ENCODE data around the gene FER. TPM values are rescaled to one million over a fixed set of nuclear protein-coding genes. Genes with fewer than 3 reads are reported as not detected.

FER gene
- total RNA-seq, 2 experiments from 2014 or later: 9.0 to 9.8 TPM

DNA sequence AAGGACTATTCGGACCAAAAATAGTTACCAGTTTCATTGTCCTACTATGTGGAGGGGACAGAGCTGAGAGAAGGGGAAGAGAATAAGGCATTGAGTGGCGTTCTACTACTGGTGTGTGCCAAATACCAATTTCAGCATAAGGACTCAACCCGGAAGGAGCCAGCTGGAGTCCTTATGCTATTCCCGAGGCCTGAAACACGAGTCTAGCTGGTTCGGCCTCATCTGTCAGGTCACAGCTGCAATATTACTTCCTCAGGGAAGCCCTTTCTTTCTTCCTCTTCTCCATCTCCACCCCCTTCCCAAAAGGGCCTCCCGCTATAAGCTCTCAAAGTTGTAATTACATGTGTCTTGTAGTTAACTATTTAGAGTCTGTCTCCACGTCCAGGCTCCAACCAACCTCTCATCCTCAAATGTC, 20.5 kb upstream of the FER start:
- no peak for ATAC-seq
- no peaks in the 10 kb centered on the region for H3K36me3 Mint-ChIP-seq (ENCODE audit: low read depth)
- CTCF ChIA-PET: interaction anchor here (0.6 kb wide), 1 partner anchor 21 kb away, joined by 3 read pairs; no protein-coding TSS in a partner anchor
- peak overlapping the region; percentile 65 for H3K4me3 Mint-ChIP-seq
- peaks cover 28% of the 10 kb centered on the region for H3K4me1 Mint-ChIP-seq (ENCODE audit: low read depth)
- H3K27me3 Mint-ChIP-seq: peaks cover 24% of the 10 kb centered on the region
- H3K9me3 Mint-ChIP-seq: no peaks in the 10 kb centered on the region
- POLR2A ChIA-PET: interaction anchor here (0.7 to 3.9 kb wide), 6 partner anchors 17 to 683 kb away, joined by 3 to 29 read pairs (median 3); partner anchors contain the start of gene FER
- DNase-seq: no peak
- TF ChIP-seq, protein P1, sequence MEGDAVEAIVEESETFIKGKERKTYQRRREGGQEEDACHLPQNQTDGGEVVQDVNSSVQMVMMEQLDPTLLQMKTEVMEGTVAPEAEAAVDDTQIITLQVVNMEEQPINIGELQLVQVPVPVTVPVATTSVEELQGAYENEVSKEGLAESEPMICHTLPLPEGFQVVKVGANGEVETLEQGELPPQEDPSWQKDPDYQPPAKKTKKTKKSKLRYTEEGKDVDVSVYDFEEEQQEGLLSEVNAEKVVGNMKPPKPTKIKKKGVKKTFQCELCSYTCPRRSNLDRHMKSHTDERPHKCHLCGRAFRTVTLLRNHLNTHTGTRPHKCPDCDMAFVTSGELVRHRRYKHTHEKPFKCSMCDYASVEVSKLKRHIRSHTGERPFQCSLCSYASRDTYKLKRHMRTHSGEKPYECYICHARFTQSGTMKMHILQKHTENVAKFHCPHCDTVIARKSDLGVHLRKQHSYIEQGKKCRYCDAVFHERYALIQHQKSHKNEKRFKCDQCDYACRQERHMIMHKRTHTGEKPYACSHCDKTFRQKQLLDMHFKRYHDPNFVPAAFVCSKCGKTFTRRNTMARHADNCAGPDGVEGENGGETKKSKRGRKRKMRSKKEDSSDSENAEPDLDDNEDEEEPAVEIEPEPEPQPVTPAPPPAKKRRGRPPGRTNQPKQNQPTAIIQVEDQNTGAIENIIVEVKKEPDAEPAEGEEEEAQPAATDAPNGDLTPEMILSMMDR (IDR thresholded peaks at IDR 0.05): no peak
- intact Hi-C loops (cut with micrococcal nuclease): no loop called here
- H3K27ac Mint-ChIP-seq: peak overlapping the region; percentile 42

DNA sequence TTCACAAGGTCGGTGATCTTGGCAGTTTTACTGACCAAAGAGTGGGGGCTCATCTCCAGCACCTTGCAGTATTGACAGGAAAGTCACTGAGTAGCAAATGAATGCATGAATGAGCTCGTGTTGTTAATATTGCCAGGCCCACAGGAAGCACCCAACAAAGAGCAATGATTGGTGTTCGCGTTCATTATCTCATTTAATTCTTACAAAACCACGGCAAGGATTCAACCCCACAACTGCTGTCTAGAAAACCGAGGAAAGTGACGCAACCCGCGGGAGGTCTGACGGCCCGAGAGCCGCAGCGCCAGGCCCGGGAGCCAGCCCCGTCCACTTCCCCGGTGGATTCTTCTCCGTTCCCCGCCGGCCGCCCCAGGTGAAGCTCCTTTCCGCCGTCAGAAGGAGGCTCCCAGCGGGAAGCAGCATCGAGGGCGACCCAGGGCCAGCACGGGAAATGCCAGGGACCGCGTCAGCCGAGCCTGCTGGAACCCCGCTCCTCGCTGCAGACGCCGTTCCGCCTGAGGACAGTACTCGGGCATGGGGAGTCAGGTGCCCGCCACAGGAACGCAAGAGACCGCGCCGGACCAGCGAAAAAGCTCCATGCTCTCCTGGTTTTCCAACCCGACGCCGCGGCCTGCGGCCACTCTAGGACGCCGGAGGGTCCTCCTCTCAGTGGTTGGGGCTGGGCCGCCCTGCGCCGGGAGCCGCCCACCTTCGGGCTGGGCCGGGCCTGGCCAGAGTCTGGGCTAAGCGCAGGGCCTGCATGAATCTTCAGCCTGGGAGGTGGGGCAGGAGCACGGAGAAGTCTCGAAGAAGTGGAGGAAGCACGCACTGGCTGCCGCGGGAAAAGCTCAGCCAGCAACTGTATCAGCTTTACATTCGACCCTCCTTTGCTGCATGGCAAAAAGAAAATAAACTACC, 19.8 kb upstream of the FER start:
- ATAC-seq: peak; percentile 81
- ChIA-PET POLR2A (interaction anchor here (0.6 to 3.9 kb wide), 10 partner anchors 9 to 683 kb away, joined by 3 to 29 read pairs (median 3); partner anchors contain the start of genes FBXL17 and FER), CTCF (interaction anchor here (0.6 to 0.7 kb wide), 3 partner anchors 21 to 44 kb away, joined by 3 read pairs; no protein-coding TSS in a partner anchor)
- peak; percentile 61 for DNase-seq
- peaks cover 28% of the 10 kb centered on the region for H3K4me1 Mint-ChIP-seq (ENCODE audit: low read depth)
- TF ChIP-seq, protein P1 (IDR thresholded peaks at IDR 0.05): no peak
- H3K9me3 Mint-ChIP-seq: no peaks in the 10 kb centered on the region
- H3K27ac Mint-ChIP-seq: peak overlapping the region; percentile 42
- peaks cover 29% of the 10 kb centered on the region for H3K27me3 Mint-ChIP-seq
- intact Hi-C loops (cut with micrococcal nuclease): no loop called here
- H3K4me3 Mint-ChIP-seq: peak overlapping the region; percentile 65
- H3K36me3 Mint-ChIP-seq (ENCODE audit: low read depth): no peaks in the 10 kb centered on the region

DNA sequence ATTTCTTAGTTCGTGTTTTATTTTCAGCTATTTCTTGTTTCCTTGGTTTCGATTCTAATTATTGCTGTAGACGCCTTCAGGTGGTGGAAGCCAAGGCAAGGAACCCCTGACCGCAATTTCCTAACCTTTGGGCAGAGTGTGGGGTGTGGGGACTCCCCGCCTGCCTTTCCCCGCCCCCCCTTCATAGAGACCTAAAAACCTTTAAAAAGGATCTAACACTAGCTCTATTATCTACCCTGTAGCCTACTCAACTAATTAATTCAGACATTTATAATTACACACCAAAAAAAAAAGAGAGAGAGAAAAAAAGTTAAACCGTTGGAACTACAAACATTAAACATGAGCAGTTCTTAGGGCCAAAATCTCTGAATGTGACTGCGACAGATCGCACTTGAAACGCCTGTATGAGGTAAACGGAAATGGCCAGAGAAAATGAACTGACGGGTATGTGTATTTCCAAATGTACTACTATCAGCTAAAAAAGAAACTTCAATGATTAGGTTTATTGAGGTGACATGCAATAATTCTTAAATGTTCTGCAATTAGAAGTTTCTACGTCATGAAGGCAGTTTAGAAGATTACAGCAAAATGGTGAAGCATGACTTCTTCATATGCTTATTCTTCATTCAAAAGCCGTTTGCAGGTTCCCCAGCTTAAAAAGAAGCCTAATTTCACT, 19.0 kb upstream of the FER start:
- Mint-ChIP-seq H3K4me3 (peak overlapping the region; percentile 65), H3K27me3 (peaks cover 32% of the 10 kb centered on the region)
- TF ChIP-seq, protein P1 (IDR thresholded peaks at IDR 0.05): no peak

DNA sequence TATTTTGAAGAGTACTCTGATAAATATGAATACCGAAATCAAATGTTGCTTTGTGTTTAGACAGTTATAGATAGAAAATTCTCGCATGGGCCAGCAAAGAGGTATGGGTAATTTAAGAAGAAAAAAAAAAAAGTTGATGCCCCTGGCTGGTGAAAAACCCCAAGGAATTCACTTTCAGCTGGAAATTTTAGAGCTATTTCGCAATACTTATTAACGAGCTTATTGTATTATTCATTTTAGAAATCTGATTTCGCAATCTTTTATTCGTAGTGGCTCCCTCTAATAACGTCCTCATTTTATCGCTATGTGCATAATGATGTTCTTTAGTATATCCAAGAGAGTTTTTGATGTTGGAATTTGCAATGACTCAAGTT, 18.5 kb upstream of the FER start:
- TF ChIP-seq, protein P1 (IDR thresholded peaks at IDR 0.05): no peak
- Mint-ChIP-seq H3K4me1 (ENCODE audit: low read depth) (peaks cover 28% of the 10 kb centered on the region), H3K27me3 (peaks cover 34% of the 10 kb centered on the region), H3K36me3 (ENCODE audit: low read depth) (no peaks in the 10 kb centered on the region), H3K4me3 (no peak overlapping the region), H3K27ac (no peak overlapping the region), H3K9me3 (no peaks in the 10 kb centered on the region)
- ChIA-PET CTCF (interaction anchor here (1.2 to 1.3 kb wide), 2 partner anchors 19 to 87 kb away, joined by 3 to 5 read pairs; no protein-coding TSS in a partner anchor), POLR2A (interaction anchor here (1.8 to 3.9 kb wide), 2 partner anchors 11 to 20 kb away, joined by 5 to 29 read pairs; partner anchors contain the start of gene FER)
- intact Hi-C loops (cut with micrococcal nuclease): no loop called here
- ATAC-seq (no peak), DNase-seq (no peak)

More for the DNA sequence above, 19.0 kb upstream of the FER start:
- ChIA-PET CTCF (interaction anchor here (0.6 to 1.3 kb wide), 4 partner anchors 20 to 87 kb away, joined by 3 to 5 read pairs (median 3); no protein-coding TSS in a partner anchor), POLR2A (interaction anchor here (0.7 to 3.9 kb wide), 6 partner anchors 9 to 656 kb away, joined by 3 to 29 read pairs (median 4); partner anchors contain the start of gene FER)
- intact Hi-C loops (cut with micrococcal nuclease): no loop called here
- peak overlapping the region; percentile 23 for H3K27ac Mint-ChIP-seq
- H3K9me3 Mint-ChIP-seq: no peaks in the 10 kb centered on the region
- ATAC-seq: peak; percentile 76
- no peaks in the 10 kb centered on the region for H3K36me3 Mint-ChIP-seq (ENCODE audit: low read depth)
- DNase-seq: peak; percentile 75
- peaks cover 28% of the 10 kb centered on the region for H3K4me1 Mint-ChIP-seq (ENCODE audit: low read depth)
